ENCODE data around the gene OIP5.

Gene OIP5

DNA sequence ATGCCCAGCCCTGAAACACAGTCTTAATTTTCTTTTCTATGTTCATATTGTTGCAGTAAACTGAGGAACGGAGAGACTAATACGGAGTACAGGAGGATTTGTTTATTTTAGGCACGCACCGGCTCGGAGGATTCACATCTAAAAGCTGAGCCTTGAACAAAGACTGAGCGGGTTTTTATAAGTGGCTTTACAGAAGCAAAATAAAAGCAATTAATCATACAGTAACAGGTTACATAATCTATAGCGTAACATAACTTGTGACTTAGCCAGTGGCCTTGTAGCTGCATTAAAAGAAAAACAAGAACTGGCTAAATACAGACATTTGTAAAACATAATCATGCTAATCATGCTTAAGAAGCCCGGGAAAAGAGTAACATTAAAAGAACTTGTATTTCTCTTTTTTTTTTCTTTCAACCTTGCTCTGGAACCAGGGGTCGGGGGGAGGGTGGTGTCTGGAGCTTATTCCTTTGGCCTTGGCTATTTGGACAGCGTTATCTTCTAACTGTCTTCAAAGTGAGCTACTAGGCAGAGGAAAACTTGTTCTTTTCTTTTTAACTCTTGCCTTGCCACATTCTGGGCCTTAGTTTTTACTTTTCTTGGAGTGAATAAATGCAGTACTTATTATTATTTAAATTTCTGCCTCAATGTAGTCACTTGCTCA lies 17.8 kb upstream of the OIP5 start:
- no peak overlapping the region for H3K4ac ChIP-seq (ENCODE audit: low read depth in 1 of 2, low read length in 2 of 2)
- no peak overlapping the region for H3K23ac ChIP-seq (ENCODE audit: low read length in 2 of 2)
- peaks cover 8% of the 10 kb centered on the region for H3K79me1 ChIP-seq (replicated peaks; ENCODE audit: low read length, poor library complexity, severe bottlenecking)
- DNase-seq, result no peak
- no peak overlapping the region for H4K8ac ChIP-seq (ENCODE audit: low read length)
- 94% methylated on average over 8 of the region's 10 CpGs for WGBS
- H3K9me3 ChIP-seq (ENCODE audit: control insufficient read depth, low read length), result no peaks in the 10 kb centered on the region
- no peaks in the 10 kb centered on the region for H3K27me3 ChIP-seq (ENCODE audit: control insufficient read depth in 1 of 2, insufficient read depth in 1 of 2, low read length in 2 of 2)
- H3K36me3 ChIP-seq (ENCODE audit: control insufficient read depth in 1 of 2, insufficient read depth in 2 of 2, low read depth in 1 of 2, low read length in 2 of 2), result peaks cover 0 to 14% of the 10 kb centered on the region in 2 experiments
- H2BK15ac ChIP-seq (ENCODE audit: low read depth, poor library complexity, severe bottlenecking), result no peak overlapping the region
- no peak overlapping the region for H4K91ac ChIP-seq (ENCODE audit: low read length)
- no peak overlapping the region for H3K27ac ChIP-seq (ENCODE audit: low read length, poor library complexity, severe bottlenecking)
- H3K4me2 ChIP-seq (ENCODE audit: low read length, poor library complexity, severe bottlenecking), result no peak overlapping the region
- H3K4me1 ChIP-seq (ENCODE audit: control insufficient read depth, insufficient read depth, low read depth, low read length), result no peaks in the 10 kb centered on the region
- H2BK12ac ChIP-seq (ENCODE audit: low read length in 2 of 2), result no peak overlapping the region
- no peak overlapping the region for H3K9ac ChIP-seq (ENCODE audit: low read length)
- no peak overlapping the region for H3K4me3 ChIP-seq (ENCODE audit: insufficient read depth in 1 of 2, low read depth in 1 of 2, low read length in 2 of 2)
- H3K18ac ChIP-seq (ENCODE audit: low read depth in 1 of 2, low read length in 2 of 2), result no peak overlapping the region
- H2BK5ac ChIP-seq (ENCODE audit: low read depth, low read length, poor library complexity, severe bottlenecking), result no peak overlapping the region
- no peak overlapping the region for H2AFZ ChIP-seq (ENCODE audit: low read depth, low read length)
- H3K14ac ChIP-seq (ENCODE audit: low read length in 2 of 2), result no peak overlapping the region
- no peak overlapping the region for H2AK5ac ChIP-seq (ENCODE audit: low read length, severe bottlenecking)
- H2BK120ac ChIP-seq (ENCODE audit: low read depth, low read length), result no peak overlapping the region

DNA sequence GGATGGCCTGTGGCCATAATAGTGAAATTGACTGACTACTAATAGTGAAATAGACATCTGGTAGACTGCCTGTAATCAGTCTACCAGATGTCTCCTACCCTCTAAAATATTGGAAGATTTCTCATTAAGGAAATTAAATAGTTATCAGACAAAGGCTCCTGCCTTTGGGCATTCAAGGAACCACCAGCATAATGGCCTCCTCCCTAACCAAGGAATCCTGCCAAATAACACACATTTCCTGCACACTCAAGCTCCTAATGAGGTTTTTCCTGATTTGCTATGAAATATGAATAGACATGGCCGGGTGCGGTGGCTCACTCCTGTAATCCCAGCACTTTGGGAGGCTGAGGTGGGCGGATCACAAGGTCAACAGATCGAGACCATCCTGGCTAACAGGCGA lies 14.8 kb upstream of the OIP5 start:
- no peaks in the 10 kb centered on the region for H3K9me3 ChIP-seq (ENCODE audit: control insufficient read depth, low read length)

DNA sequence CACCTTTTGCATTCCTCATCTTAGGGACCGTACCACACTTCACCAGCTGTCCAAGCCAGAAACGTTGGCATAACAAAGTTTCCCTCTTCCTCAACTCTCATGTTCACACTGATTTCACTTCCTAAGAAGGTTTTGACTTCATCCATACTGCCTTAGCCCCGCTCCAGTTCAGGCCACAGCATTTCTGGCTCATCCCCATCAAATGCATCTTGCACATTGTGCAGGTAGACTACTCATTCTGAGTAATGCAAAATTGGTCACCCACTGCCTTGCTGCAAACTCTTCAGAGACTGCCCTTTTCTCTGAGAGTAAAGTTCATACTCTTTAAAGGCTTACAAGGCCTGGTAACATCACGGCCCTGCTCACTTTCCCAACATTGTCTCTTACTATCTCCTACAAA lies 9.1 kb upstream of the OIP5 start:
- Histone ChIP-seq H3K4me2 (ENCODE audit: low read length, poor library complexity, severe bottlenecking) (no peak overlapping the region), H3K14ac (ENCODE audit: low read length in 2 of 2) (no peak overlapping the region), H3K9me3 (ENCODE audit: control insufficient read depth, low read length) (no peaks in the 10 kb centered on the region), H4K91ac (ENCODE audit: low read length) (no peak overlapping the region), H3K4ac (ENCODE audit: low read depth in 1 of 2, low read length in 2 of 2) (no peak overlapping the region), H3K4me1 (ENCODE audit: control insufficient read depth, insufficient read depth, low read depth, low read length) (no peaks in the 10 kb centered on the region), H3K9ac (ENCODE audit: low read length) (no peak overlapping the region), H3K36me3 (ENCODE audit: control insufficient read depth in 1 of 2, insufficient read depth in 2 of 2, low read depth in 1 of 2, low read length in 2 of 2) (no peaks in the 10 kb centered on the region), H3K79me1 (replicated peaks; ENCODE audit: low read length, poor library complexity, severe bottlenecking) (peaks cover 33% of the 10 kb centered on the region), H3K23ac (ENCODE audit: low read length in 2 of 2) (no peak overlapping the region), H2AK5ac (ENCODE audit: low read length, severe bottlenecking) (no peak overlapping the region), H3K18ac (ENCODE audit: low read depth in 1 of 2, low read length in 2 of 2) (no peak overlapping the region), H2BK15ac (ENCODE audit: low read depth, poor library complexity, severe bottlenecking) (no peak overlapping the region), H3K27ac (ENCODE audit: low read length, poor library complexity, severe bottlenecking) (no peak overlapping the region), H4K8ac (ENCODE audit: low read length) (no peak overlapping the region), H2BK12ac (ENCODE audit: low read length in 2 of 2) (no peak overlapping the region), H2BK120ac (ENCODE audit: low read depth, low read length) (no peak overlapping the region), H2BK5ac (ENCODE audit: low read depth, low read length, poor library complexity, severe bottlenecking) (no peak overlapping the region), H3K27me3 (ENCODE audit: control insufficient read depth in 1 of 2, insufficient read depth in 1 of 2, low read length in 2 of 2) (no peaks in the 10 kb centered on the region), H3K4me3 (ENCODE audit: insufficient read depth in 1 of 2, low read depth in 1 of 2, low read length in 2 of 2) (no peak overlapping the region), H2AFZ (ENCODE audit: low read depth, low read length) (no peak overlapping the region)
- WGBS, result 81% methylated on average over 4 of the region's 4 CpGs
- DNase-seq, result no peak

More for the DNA sequence above, 14.8 kb upstream of the OIP5 start:
- H3K36me3 ChIP-seq (ENCODE audit: control insufficient read depth in 1 of 2, insufficient read depth in 2 of 2, low read depth in 1 of 2, low read length in 2 of 2), result peaks cover 0 to 9% of the 10 kb centered on the region in 2 experiments
- no peak overlapping the region for H3K4ac ChIP-seq (ENCODE audit: low read depth in 1 of 2, low read length in 2 of 2)
- no peak overlapping the region for H2AK5ac ChIP-seq (ENCODE audit: low read length, severe bottlenecking)
- DNase-seq, result no peak
- no peaks in the 10 kb centered on the region for H3K27me3 ChIP-seq (ENCODE audit: control insufficient read depth in 1 of 2, insufficient read depth in 1 of 2, low read length in 2 of 2)
- peaks cover 13% of the 10 kb centered on the region for H3K79me1 ChIP-seq (replicated peaks; ENCODE audit: low read length, poor library complexity, severe bottlenecking)
- H3K18ac ChIP-seq (ENCODE audit: low read depth in 1 of 2, low read length in 2 of 2), result no peak overlapping the region
- no peak overlapping the region for H4K91ac ChIP-seq (ENCODE audit: low read length)
- H2AFZ ChIP-seq (ENCODE audit: low read depth, low read length), result no peak overlapping the region
- H3K14ac ChIP-seq (ENCODE audit: low read length in 2 of 2), result no peak overlapping the region
- H3K23ac ChIP-seq (ENCODE audit: low read length in 2 of 2), result no peak overlapping the region
- H3K27ac ChIP-seq (ENCODE audit: low read length, poor library complexity, severe bottlenecking), result no peak overlapping the region
- no peak overlapping the region for H2BK120ac ChIP-seq (ENCODE audit: low read depth, low read length)
- H3K4me3 ChIP-seq (ENCODE audit: insufficient read depth in 1 of 2, low read depth in 1 of 2, low read length in 2 of 2), result no peak overlapping the region
- 96% methylated on average over 5 of the region's 5 CpGs for WGBS
- H3K9ac ChIP-seq (ENCODE audit: low read length), result no peak overlapping the region
- H2BK5ac ChIP-seq (ENCODE audit: low read depth, low read length, poor library complexity, severe bottlenecking), result no peak overlapping the region
- H2BK15ac ChIP-seq (ENCODE audit: low read depth, poor library complexity, severe bottlenecking), result no peak overlapping the region
- no peaks in the 10 kb centered on the region for H3K4me1 ChIP-seq (ENCODE audit: control insufficient read depth, insufficient read depth, low read depth, low read length)
- H2BK12ac ChIP-seq (ENCODE audit: low read length in 2 of 2), result no peak overlapping the region
- H3K4me2 ChIP-seq (ENCODE audit: low read length, poor library complexity, severe bottlenecking), result no peak overlapping the region
- H4K8ac ChIP-seq (ENCODE audit: low read length), result no peak overlapping the region

DNA sequence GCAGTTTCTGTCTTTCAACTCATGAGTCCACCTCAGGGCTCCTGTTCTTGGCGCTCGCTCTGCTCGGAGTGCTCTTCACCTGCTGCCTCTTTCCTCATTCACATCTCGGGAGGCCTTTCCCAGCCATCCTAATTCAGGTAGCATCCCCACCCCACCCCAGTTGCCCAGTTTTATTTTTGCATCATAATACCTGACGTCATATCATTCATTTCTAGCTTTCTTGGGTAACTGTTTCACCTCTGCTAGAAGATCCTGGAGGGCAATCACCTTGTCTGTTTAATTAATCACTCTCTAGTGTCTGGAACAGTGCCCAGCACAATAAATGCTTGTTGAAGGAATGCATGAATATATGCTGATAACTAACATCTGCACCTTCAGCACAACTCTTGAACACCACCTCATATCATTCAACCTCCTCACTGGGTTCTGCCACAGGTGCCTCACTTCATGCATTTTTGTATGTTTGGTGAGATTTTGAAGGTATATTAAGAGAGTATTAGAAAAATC lies 7.9 kb upstream of the OIP5 start:
- Histone ChIP-seq H3K18ac (ENCODE audit: low read depth in 1 of 2, low read length in 2 of 2) (no peak overlapping the region), H2BK5ac (ENCODE audit: low read depth, low read length, poor library complexity, severe bottlenecking) (no peak overlapping the region), H2AFZ (ENCODE audit: low read depth, low read length) (no peak overlapping the region), H3K4me1 (ENCODE audit: control insufficient read depth, insufficient read depth, low read depth, low read length) (no peaks in the 10 kb centered on the region), H2BK12ac (ENCODE audit: low read length in 2 of 2) (no peak overlapping the region), H3K27me3 (ENCODE audit: control insufficient read depth in 1 of 2, insufficient read depth in 1 of 2, low read length in 2 of 2) (no peaks in the 10 kb centered on the region), H3K4me3 (ENCODE audit: insufficient read depth in 1 of 2, low read depth in 1 of 2, low read length in 2 of 2) (no peak overlapping the region), H2AK5ac (ENCODE audit: low read length, severe bottlenecking) (no peak overlapping the region), H3K36me3 (ENCODE audit: control insufficient read depth in 1 of 2, insufficient read depth in 2 of 2, low read depth in 1 of 2, low read length in 2 of 2) (no peaks in the 10 kb centered on the region), H3K9me3 (ENCODE audit: control insufficient read depth, low read length) (no peaks in the 10 kb centered on the region), H3K4ac (ENCODE audit: low read depth in 1 of 2, low read length in 2 of 2) (no peak overlapping the region), H3K79me1 (replicated peaks; ENCODE audit: low read length, poor library complexity, severe bottlenecking) (peaks cover 32% of the 10 kb centered on the region), H3K27ac (ENCODE audit: low read length, poor library complexity, severe bottlenecking) (no peak overlapping the region), H4K8ac (ENCODE audit: low read length) (no peak overlapping the region), H3K23ac (ENCODE audit: low read length in 2 of 2) (no peak overlapping the region), H2BK15ac (ENCODE audit: low read depth, poor library complexity, severe bottlenecking) (no peak overlapping the region), H3K4me2 (ENCODE audit: low read length, poor library complexity, severe bottlenecking) (no peak overlapping the region), H3K9ac (ENCODE audit: low read length) (no peak overlapping the region), H3K14ac (ENCODE audit: low read length in 2 of 2) (no peak overlapping the region), H4K91ac (ENCODE audit: low read length) (no peak overlapping the region), H2BK120ac (ENCODE audit: low read depth, low read length) (no peak overlapping the region)
- no peak for DNase-seq
- 97% methylated on average over 5 of the region's 5 CpGs for WGBS

Measured in mesenchymal stem cell (in vitro differentiated cells and primary cell).